ENCODE data around the gene CORO1C.
A peak's percentile ranks its signal among the peaks of the same experiment; 100 is the strongest.
"Not testable (repeated sequence)": the region's sequence is repeated elsewhere in the genome, so short reads cannot be mapped to it uniquely, and the experiment has no call there.

CORO1C gene

DNA sequence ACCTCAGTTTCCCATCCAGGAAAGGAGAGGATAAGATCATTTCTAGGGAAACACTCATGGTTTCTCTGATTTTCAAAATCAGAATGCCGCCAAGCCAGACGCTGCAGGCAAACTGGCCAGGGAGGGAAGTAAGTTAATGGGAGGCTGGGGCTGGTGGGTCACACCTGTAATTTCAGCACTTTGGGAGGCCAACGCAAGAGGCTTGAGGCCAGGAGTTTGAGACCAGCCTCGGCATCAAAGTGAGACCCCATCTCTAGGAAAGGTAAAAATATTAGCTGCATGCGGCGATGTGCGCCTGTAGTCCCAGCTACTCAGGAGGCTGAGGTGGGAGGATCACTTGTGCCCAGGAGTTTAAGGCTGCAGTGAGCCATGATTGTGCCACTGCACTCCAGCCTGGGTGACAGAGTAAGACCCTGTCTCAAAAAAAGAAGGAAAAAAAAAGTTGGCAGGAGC, 98.2 kb downstream of the CORO1C start:
- DNase-seq, result no peak

DNA sequence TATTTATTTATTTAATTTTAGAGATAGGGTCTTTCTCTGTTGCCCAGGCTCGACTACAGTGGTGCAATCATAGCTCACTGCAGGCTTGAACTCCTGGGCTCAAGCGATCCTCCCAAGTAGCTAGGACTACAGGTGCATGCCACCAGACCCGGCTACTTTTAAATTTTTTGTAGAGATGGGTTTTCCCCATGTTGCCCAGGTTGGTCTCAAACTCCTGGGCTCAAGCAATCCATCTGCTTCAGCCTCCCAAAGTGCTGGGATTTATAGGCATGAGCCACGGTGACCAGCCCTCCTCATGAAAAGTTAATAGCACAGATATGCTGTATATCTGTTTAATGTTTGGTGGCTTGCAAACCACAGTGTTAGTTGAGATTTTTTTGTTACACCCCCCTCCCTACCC, 100.1 kb downstream of the CORO1C start:
- DNase-seq, result not testable (repeated sequence)

DNA sequence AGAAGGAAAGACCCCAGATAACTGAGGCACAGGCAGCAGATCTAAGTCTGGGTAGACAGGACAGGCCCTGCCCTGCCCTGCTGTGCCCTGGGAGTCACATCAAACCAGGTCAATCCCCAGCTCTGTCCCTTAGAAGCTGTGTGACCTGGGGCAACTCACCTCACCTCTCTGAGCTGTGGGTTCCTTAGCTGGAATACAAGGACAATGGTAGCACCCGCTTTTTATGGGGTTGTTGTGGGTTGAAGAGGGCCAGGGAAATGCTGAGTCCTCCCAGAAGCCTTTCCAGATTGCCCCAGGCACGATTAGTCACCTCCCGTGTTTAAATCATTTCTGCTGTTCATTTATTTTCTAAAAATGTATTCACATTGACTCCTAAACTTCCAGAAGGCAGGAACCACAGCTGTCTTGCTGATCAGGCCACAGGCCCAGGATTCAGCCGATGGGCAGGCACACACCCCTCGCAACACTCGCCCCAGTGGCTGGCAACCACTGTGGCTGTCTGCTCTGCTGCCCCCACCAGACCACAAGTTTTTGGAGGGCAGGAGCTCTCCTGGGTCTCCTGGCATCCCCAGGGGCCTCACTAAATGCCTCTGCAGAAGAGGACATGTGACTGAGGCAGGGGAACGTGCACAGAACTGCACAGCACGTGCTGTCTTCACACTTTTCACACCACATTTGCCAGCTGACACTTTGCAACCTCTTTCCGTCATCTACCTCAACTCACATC, 100.7 kb downstream of the CORO1C start:
- no peak for DNase-seq

DNA sequence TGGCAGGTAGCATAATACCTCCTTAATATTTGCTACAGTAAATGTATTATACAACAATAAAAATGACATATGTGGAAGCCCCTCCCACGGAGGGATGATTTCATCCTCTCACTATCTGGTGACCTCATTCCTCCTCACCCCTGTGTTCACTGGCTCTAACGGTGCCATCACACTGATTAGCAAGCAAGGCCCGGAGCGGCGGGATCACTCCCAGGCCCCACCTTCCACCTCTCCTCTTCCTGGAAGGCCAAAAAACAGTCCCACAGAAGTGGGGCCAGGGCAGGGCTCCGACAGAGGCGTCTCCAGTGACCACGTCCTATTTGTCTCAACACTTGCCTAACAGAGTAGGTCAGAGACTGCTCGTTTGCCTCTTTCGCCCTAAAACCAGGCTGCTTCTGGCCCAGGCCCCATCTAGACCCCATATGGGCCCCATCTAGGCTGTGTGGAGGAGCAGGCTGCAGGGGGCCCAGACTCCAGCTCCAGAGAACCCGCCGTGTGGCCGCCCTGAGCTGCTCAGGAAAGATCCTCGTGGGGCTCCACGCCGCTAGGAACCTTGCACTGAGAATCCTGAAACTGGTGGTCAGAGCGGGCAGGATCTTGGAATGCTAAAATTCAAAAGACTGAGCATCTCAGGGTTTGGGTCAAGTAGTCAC, 101.4 kb downstream of the CORO1C start:
- DNase-seq, result no peak

DNA sequence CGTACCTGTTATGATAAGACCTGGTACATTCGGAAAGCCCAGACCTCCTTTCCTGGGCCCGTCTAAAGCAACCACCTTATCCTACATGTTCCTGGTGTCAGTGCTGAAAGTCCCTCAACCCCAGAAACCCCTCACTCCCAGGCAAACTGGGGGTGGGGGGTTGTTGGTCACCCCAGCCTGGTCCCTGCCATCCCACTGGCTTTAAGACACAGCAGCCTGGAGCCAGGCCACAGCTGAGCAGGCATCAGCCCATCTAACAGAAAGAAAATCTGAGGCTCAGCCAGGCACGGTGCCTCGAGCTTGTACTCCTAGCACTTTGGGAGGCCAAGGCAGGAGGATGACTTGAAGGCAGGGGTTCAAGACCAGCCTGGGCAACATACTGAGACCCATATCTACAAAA, 102.2 kb downstream of the CORO1C start:
- no peak for DNase-seq

DNA sequence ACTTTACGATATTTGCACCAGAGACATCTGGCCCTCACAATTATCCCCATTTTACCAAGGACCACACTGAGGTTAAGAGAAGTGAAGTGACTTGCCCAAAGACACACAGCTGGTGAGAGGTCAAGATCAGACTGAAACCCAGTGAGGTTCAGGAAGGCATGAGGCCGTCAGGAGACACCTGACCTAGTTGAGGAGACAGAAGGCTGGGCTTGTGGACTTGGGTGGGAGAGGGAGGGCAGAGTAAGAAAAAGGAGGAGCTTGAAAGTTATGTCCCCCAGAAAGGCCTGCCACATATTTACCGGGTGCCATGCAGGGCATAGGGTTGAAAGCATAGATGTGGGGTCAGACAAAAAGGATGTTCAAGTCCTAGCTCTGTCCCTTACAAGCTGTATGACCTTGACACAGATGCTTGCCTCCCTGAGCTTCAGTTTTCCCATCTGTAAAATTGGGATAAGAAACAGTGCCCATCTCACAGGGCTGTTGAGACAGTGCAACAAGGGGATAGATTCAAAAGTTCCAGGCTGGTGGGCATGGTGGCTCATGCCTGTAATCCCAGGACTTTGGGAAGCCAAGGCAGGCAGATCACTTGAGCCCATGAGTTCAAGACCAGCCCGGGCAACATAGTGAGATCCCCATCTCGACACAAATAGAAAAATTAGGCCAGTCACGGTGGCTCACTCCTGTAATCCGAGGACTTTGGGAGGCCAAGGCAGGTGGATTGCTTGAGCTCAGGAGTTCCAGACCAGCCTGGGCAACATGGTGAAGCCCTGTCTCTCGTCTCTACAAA, 104.0 kb downstream of the CORO1C start:
- DNase-seq, result no peak

DNA sequence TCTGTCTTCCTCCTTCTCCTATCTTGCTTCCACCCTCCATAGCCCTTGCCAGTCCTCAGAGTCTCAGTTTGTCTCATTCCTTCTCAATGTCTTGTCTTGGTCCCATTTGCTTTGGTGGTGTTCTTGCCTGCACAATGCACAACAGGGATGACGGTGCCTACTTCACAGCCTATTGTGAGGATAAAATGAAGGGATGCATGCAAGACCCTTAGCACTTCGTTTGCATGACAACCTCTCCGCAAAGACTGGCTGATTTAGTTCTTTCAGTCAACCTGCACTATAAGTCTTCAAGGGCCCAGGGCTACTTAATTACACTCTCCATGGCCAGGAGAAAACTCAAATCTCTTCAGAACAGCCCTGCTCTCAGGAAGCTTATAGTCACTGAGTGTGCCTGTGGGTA, 106.1 kb downstream of the CORO1C start:
- no peak for DNase-seq

DNA sequence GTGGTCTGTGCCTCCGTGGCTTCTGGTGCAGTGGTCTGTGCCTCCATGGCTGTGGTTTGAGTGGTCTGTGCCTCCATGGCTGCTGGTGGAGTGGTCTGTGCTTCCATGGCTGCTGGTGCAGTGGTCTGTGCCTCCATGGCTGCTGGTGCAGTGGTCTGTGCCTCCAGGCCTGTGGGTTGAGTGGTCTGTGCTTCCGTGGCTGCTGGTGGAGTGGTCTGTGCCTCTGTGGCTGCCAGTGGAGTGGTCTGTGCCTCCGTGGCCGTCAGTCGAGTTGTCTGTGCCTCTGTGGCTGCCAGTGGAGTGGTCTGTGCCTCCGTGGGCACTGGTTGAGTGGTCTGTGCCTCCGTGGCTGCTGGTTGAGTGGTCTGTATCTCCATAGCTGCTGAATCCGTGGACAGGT, 107.7 kb downstream of the CORO1C start:
- no peak for DNase-seq

DNA sequence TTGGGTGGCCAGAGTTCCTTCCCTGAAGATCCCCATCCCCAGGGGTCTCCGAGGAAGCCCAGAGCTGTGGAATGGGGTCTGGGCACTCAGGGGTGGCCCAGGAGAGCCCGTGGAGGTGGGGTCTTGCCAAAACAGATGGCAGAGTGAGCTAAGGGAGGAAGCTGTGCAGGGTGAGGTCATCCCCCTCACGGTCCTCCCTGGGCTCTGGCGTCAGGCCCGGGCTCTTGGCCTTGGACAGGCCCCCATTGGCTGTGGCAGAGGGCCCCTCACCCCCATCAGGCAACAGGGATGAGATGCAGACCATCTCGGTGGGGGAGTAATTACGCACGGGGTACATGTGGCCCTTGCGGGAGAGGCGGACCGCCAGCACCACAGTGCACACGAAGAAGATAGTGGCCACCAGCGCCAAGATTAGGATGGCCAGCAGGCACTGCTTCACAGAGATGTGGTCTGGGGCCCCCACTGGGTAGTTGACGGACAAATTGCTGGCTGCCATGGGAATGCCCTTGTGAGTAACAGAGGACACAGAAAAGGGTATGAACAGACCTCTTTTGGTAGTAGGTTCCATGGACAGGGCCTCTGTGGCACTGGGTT, 108.3 kb downstream of the CORO1C start:
- peak in 1 of 2 experiments; percentile 56 for DNase-seq

DNA sequence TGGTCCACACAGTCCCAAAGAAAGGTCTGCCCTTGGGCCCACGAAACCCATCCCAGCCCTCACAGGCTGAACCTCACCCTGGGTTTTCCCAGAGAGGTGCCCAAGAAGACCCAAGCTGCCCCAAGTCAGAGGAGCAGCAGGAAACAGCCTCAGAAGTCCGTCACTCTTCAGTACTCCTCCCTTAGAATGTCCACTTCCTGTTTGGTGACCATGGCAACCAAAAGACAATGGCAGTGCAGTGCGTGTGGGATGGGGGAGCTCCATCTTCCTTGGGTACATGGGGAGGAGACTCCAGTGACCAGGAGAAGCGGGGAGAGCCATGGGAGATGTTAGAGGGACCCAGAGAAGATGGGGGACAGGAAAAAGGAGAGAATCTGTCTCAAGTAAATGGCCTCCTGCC, 108.9 kb downstream of the CORO1C start:
- DNase-seq, result no peak

DNA sequence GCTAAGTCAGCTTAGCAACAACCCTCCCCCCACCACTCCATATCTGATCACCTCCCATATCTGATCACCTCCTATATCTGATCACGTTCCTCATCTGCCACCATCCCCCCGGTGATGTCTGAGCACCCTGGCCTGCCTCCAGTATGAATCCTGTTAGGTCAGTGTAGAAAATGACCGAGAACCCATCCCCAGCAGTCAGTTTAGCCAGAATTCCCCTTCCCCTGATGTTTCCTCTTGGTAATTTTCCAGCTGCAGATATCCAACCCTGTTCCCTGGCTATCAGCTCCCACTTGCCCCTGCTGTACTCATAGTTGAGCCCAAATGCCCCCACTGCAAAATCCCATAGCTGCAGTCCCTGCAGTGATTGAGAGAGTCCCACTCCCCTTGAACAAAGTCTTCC, 110.2 kb downstream of the CORO1C start:
- no peak for DNase-seq

DNA sequence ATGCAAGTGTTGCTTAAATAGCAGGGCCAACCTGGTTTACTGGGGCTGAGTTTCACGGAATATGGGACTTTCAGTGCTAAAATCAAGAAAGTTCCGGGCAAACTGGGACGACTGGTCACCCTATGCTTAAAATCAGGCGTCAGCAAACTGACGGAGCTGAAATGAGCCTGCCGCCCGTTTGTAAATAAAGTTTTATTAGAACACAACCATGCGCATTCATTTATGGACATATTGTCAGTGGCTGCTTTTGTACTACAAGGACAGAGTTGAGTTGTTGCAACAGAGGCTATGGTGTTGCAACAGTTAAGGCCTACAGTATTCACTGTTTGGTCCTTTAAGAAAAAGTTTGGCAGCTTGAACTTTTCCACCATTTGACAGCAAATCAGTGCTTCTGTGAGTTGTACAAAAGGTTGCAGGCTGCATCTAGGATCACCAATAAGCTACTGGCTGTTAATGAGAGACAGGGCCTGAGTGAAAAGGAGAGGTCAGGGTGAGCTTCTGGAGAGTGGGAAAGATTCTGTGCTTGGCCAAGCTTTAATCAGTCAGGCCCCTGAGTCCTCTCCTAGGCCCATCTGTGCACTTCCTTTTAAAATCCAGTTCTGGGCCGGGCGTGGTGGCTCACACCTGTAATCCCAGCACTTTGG, 111.0 kb downstream of the CORO1C start:
- no peak for DNase-seq

DNA sequence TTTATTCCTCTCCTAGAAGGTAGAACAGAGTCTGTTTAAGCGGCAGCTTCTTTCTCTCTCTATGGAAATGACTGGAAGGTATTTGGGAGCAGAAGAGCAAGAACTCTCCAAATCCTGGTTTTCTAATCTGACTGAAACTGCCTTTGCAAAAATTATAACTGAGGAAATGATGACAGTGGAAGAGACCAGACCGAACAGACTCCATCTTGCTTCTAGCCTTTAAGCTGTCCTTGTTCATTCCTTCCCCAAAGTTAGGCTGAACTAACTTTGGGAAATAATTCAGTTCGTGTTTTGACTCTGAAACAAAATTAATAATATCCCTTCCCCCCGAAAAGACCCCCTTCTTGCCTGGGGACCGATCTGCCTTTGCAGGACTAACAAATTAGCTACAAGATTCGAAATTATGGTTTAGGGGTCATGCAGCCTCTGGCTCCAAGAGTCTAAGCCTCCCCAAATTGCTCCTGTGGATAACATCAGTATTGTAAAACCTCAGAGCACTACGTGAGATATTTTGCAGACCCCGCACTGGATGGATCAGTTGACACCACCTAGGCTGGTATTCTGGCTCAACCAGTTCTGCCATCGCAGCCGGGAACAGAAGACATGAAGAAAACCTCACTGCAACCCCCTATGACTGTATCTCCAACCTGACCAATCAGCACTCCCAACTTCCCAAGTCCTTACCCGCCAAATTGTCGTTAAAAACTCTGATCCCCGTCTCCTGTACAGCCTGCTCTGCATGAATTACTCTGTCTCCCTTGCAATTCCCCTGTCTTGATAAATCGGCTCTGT, 111.8 kb downstream of the CORO1C start:
- DNase-seq, result no peak

DNA sequence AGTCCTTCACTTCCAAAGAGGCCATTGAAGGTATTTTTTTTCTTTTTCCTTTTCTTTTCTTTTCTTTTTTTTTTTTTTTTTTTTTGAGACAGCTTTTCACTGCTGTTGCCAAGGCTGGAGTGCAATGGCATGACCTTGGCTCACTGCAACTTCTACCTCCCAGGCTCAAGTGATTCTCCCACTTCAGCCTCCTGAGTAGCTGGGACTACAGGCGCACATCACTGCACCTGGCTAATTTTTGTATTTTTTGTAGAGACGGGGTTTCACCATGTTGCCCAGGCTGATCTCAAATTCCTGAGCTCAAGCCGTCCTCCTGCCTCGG, 112.4 kb downstream of the CORO1C start:
- DNase-seq, result not testable (repeated sequence)

DNA sequence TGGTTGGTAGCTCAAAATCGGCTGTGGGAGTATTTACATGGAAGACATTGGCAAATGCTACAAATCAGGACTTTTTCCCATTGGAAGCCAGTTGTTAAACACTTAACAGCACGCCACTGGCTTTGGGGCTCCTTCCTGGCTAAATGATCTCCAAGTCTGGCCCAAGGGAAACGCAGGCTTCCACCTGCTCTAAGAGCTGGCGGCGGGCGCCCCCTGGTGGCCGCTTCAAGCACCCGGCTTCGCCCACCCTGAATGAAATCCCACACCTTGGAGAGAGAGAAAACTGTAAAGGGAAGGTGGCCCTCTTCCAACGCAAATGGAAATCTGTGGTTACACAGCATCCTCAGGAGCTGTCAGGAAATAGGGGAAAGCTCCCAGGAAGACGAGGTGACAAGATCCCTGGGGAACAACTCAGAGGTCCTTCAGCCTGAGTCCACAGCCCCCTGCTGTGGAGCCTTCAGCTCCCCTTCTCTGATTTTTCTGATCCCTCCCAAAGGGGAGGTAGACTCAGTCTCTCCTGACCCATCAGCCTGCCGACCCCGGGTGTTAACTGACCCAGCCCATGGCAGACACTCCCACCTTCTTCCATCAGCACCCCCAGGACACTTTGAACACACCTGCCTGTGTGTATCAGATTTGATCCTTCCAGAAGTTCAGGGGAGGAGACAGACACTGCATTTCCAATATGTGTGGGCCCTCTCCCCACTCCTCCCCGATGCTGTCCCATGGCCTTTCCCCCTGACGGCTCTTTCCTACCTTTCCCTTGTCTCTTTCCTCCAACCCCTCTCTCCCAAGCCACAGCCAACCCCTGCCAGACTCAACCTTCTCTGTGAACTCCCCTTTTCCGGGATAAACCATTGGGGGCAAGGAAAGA, 113.0 kb downstream of the CORO1C start:
- peak; percentile 18 to 82 for DNase-seq

DNA sequence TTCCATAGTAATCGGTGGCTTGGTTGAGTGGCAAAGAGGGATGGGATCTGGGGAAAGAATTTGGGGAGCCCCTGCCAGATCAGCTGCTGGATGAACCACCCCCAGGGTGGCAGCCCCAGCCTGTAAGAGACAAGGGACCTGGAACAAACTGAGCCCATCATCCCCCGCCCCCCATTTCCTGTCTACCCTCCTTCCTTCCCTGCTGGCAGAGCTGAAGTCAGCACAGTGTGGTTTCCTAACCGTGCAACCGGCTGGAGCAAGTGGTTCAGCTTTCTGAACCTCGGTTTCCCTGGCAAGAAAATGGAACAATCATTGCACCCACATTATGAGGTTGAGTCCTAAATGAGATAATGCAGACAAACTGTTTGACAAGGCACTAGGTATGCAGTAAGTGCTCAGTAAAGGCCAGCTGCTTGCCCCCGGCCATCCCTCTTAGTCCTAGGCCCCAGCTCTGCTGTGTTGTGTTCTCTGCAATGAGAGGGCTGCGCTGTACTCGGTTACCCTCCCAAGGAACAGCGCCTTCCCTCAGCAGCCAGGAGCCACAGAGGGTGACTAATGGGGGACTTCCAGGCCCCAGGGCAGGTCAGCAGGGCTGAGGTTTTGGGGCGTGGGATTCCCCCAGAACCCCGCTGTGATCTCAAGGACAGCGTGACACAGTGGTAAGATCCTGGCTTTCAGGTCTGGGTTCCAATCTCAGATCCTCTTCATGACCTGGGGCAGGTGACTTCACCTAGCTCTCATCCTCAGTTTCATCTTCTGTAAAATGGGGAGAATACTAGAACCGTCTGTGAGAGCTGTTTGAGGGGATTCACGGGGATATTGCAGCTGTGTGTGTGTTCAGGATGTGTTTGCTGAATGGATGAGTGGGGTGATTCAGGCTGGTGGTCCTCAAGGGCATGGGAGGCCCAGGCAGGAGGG, 114.1 kb downstream of the CORO1C start:
- no peak for DNase-seq

DNA sequence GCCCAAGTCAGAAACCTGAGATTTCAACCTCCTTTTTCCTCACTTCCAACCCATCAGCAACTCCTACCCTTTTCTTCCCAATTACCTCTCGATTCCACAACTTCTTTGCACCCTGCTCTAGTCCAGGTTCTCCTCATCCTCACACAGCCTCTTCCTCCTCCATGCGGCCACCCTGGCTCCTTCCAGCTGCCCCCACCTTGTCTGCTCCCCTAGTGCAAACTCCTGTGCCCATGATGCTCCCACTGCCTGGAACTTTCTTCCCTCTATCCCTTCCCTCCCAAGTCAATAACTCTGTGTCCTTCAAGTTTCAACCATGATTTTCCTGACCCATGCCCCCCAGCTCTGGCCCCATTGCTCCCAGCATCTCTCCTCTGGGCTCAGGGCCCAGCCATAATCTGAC, 115.0 kb downstream of the CORO1C start:
- DNase-seq, result no peak

DNA sequence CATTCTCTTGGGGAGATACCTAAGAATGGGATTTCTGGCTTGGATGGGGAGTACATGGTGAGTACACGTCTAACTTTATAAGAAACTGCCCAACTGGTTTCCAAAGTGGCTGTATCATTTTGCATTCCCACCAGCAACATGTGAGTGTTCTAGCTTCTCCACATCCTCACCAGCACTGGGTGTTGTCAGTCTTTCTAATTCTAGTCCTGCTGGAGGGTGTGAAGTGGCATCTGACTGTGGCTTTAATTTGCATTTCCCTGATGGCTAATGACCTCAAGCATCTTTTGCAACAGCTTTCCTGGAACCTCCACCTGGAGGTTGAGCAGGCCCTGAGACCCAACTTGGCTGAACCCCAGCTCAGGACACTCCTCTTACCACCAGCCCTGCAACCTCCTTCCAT, 115.4 kb downstream of the CORO1C start:
- DNase-seq, result no peak

DNA sequence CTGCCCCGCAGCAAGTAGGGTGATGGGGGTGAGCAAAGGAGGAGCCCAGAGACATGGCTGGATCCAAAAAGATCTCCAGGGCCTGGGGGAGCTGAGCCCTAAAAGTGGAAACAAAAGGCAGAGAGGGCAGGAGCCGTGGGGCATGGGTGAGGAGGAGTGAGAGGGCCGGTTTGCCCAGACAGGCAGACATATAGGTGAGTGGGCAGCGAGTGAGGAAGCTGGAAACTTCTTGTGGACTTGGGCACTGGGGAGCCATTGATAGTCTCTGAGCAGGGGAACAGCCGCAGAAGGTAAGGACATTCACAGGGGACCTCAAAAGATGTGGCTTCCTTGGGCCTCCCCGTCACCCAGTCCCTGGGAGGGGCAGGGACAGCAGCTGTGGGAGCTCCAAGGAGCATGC, 116.7 kb downstream of the CORO1C start:
- DNase-seq, result no peak

DNA sequence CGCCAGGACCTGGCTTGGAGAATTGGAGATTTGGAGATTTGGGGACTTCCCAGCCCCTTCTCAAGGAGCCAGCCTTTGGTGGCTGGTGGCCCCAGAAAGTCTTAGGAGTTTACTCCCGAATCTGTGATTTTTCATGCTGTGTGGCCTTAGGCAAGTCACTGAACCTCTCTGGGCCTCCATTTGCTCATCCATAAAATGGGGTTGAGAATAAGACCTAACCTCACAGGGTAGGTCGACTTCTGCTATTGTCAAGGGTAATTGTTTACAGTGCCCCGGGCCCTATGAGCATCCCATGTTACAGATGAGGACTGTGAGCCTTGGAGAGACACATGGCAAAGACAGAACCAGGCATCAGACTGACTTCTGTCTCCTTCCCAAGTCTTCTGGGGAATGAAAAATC, 117.3 kb downstream of the CORO1C start:
- DNase-seq, result no peak
